Measurements from ENCODE around the gene CDK5R1.
A peak's percentile ranks its signal among the peaks of the same experiment; 100 is the strongest.
"Not testable (repeated sequence)": the region's sequence is repeated elsewhere in the genome, so short reads cannot be mapped to it uniquely, and the experiment has no call there.

The CDK5R1 gene

GRCh38 chr17:32515677-32516383 lies 29.0 kb downstream of the CDK5R1 start:
- no peaks in the 10 kb centered on the region for H3K36me3 ChIP-seq (ENCODE audit: control insufficient read depth, insufficient read depth, low read length)
- H3K4me1 ChIP-seq (ENCODE audit: control insufficient read depth, insufficient read depth, low read length), result no peaks in the 10 kb centered on the region
- H3K27ac ChIP-seq (ENCODE audit: low read depth, low read length), result no peak overlapping the region
- H3K27me3 ChIP-seq (ENCODE audit: control insufficient read depth, insufficient read depth, low read length), result no peaks in the 10 kb centered on the region
- no peak overlapping the region for H3K9ac ChIP-seq (ENCODE audit: low read length)
- no peak overlapping the region for H3K4me3 ChIP-seq (ENCODE audit: low read length)

- H3K36me3 ChIP-seq (ENCODE audit: control insufficient read depth, insufficient read depth, low read length), result no peaks in the 10 kb centered on the region
- no peak overlapping the region for H3K27ac ChIP-seq (ENCODE audit: low read depth, low read length)
- no peaks in the 10 kb centered on the region for H3K27me3 ChIP-seq (ENCODE audit: control insufficient read depth, insufficient read depth, low read length)
- H3K4me3 ChIP-seq (ENCODE audit: low read length), result no peak overlapping the region
- H3K4me1 ChIP-seq (ENCODE audit: control insufficient read depth, insufficient read depth, low read length), result no peaks in the 10 kb centered on the region
- no peak overlapping the region for H3K9ac ChIP-seq (ENCODE audit: low read length)
These were observed 29.7 kb downstream of the CDK5R1 start for GRCh38 chr17:32516450-32516849.

- no peak overlapping the region for H3K4me3 ChIP-seq (ENCODE audit: low read length)
- H3K36me3 ChIP-seq (ENCODE audit: control insufficient read depth, insufficient read depth, low read length), result no peaks in the 10 kb centered on the region
- no peaks in the 10 kb centered on the region for H3K27me3 ChIP-seq (ENCODE audit: control insufficient read depth, insufficient read depth, low read length)
- no peak overlapping the region for H3K9ac ChIP-seq (ENCODE audit: low read length)
- no peaks in the 10 kb centered on the region for H3K4me1 ChIP-seq (ENCODE audit: control insufficient read depth, insufficient read depth, low read length)
- no peak overlapping the region for H3K27ac ChIP-seq (ENCODE audit: low read depth, low read length)
These were observed 30.3 kb downstream of the CDK5R1 start for GRCh38 chr17:32516940-32517701.

- H3K27ac ChIP-seq (ENCODE audit: low read depth, low read length), result no peak overlapping the region
- no peak overlapping the region for H3K4me3 ChIP-seq (ENCODE audit: low read length)
- H3K36me3 ChIP-seq (ENCODE audit: control insufficient read depth, insufficient read depth, low read length), result no peaks in the 10 kb centered on the region
- no peaks in the 10 kb centered on the region for H3K27me3 ChIP-seq (ENCODE audit: control insufficient read depth, insufficient read depth, low read length)
- H3K4me1 ChIP-seq (ENCODE audit: control insufficient read depth, insufficient read depth, low read length), result no peaks in the 10 kb centered on the region
- H3K9ac ChIP-seq (ENCODE audit: low read length), result no peak overlapping the region
These were observed 31.2 kb downstream of the CDK5R1 start for GRCh38 chr17:32517982-32518381.

- no peaks in the 10 kb centered on the region for H3K27me3 ChIP-seq (ENCODE audit: control insufficient read depth, insufficient read depth, low read length)
- no peaks in the 10 kb centered on the region for H3K36me3 ChIP-seq (ENCODE audit: control insufficient read depth, insufficient read depth, low read length)
- no peak overlapping the region for H3K9ac ChIP-seq (ENCODE audit: low read length)
- H3K4me1 ChIP-seq (ENCODE audit: control insufficient read depth, insufficient read depth, low read length), result no peaks in the 10 kb centered on the region
- H3K27ac ChIP-seq (ENCODE audit: low read depth, low read length), result no peak overlapping the region
- peak overlapping the region; percentile 47 for H3K4me3 ChIP-seq (ENCODE audit: low read length)
These were observed 31.9 kb downstream of the CDK5R1 start for GRCh38 chr17:32518646-32519227.

- no peak overlapping the region for H3K27ac ChIP-seq (ENCODE audit: low read depth, low read length)
- H3K9ac ChIP-seq (ENCODE audit: low read length), result no peak overlapping the region
- no peaks in the 10 kb centered on the region for H3K4me1 ChIP-seq (ENCODE audit: control insufficient read depth, insufficient read depth, low read length)
- H3K4me3 ChIP-seq (ENCODE audit: low read length), result peak overlapping the region; percentile 47
- no peaks in the 10 kb centered on the region for H3K27me3 ChIP-seq (ENCODE audit: control insufficient read depth, insufficient read depth, low read length)
- H3K36me3 ChIP-seq (ENCODE audit: control insufficient read depth, insufficient read depth, low read length), result no peaks in the 10 kb centered on the region
These were observed 32.7 kb downstream of the CDK5R1 start for GRCh38 chr17:32519228-32520103.

- H3K36me3 ChIP-seq (ENCODE audit: control insufficient read depth, insufficient read depth, low read length), result no peaks in the 10 kb centered on the region
- H3K4me3 ChIP-seq (ENCODE audit: low read length), result no peak overlapping the region
- no peak overlapping the region for H3K27ac ChIP-seq (ENCODE audit: low read depth, low read length)
- no peaks in the 10 kb centered on the region for H3K27me3 ChIP-seq (ENCODE audit: control insufficient read depth, insufficient read depth, low read length)
- no peak overlapping the region for H3K9ac ChIP-seq (ENCODE audit: low read length)
- no peaks in the 10 kb centered on the region for H3K4me1 ChIP-seq (ENCODE audit: control insufficient read depth, insufficient read depth, low read length)
These were observed 33.4 kb downstream of the CDK5R1 start for GRCh38 chr17:32520104-32520701.

GRCh38 chr17:32520737-32521404 lies 34.1 kb downstream of the CDK5R1 start:
- Histone ChIP-seq H3K36me3 (ENCODE audit: control insufficient read depth, insufficient read depth, low read length) (no peaks in the 10 kb centered on the region), H3K27me3 (ENCODE audit: control insufficient read depth, insufficient read depth, low read length) (no peaks in the 10 kb centered on the region), H3K9ac (ENCODE audit: low read length) (no peak overlapping the region), H3K4me1 (ENCODE audit: control insufficient read depth, insufficient read depth, low read length) (no peaks in the 10 kb centered on the region), H3K4me3 (ENCODE audit: low read length) (no peak overlapping the region), H3K27ac (ENCODE audit: low read depth, low read length) (no peak overlapping the region)

- no peak overlapping the region for H3K4me3 ChIP-seq (ENCODE audit: low read length)
- H3K36me3 ChIP-seq (ENCODE audit: control insufficient read depth, insufficient read depth, low read length), result no peaks in the 10 kb centered on the region
- H3K27me3 ChIP-seq (ENCODE audit: control insufficient read depth, insufficient read depth, low read length), result no peaks in the 10 kb centered on the region
- H3K27ac ChIP-seq (ENCODE audit: low read depth, low read length), result no peak overlapping the region
- no peaks in the 10 kb centered on the region for H3K4me1 ChIP-seq (ENCODE audit: control insufficient read depth, insufficient read depth, low read length)
- H3K9ac ChIP-seq (ENCODE audit: low read length), result peak overlapping the region; percentile 6
These were observed 36.4 kb downstream of the CDK5R1 start for GRCh38 chr17:32523017-32523680.

- Histone ChIP-seq H3K4me3 (ENCODE audit: low read length) (no peak overlapping the region), H3K9ac (ENCODE audit: low read length) (no peak overlapping the region), H3K27ac (ENCODE audit: low read depth, low read length) (no peak overlapping the region), H3K36me3 (ENCODE audit: control insufficient read depth, insufficient read depth, low read length) (no peaks in the 10 kb centered on the region), H3K27me3 (ENCODE audit: control insufficient read depth, insufficient read depth, low read length) (no peaks in the 10 kb centered on the region), H3K4me1 (ENCODE audit: control insufficient read depth, insufficient read depth, low read length) (no peaks in the 10 kb centered on the region)
These were observed 37.2 kb downstream of the CDK5R1 start for GRCh38 chr17:32523827-32524552.

- not testable (repeated sequence) for H3K27ac ChIP-seq (ENCODE audit: low read depth, low read length); H3K36me3 ChIP-seq (ENCODE audit: control insufficient read depth, insufficient read depth, low read length); H3K27me3 ChIP-seq (ENCODE audit: control insufficient read depth, insufficient read depth, low read length); H3K9ac ChIP-seq (ENCODE audit: low read length); H3K4me3 ChIP-seq (ENCODE audit: low read length); H3K4me1 ChIP-seq (ENCODE audit: control insufficient read depth, insufficient read depth, low read length)
These were observed 37.7 kb downstream of the CDK5R1 start for GRCh38 chr17:32524553-32524880.
